Lower lobe of right lung (tissue), 2 donors: ENCODE data around the gene ERC1. TPM values are rescaled to one million over a fixed set of nuclear protein-coding genes. Genes with fewer than 3 reads are reported as not detected.
A peak's percentile ranks its signal among the peaks of the same experiment; 100 is the strongest.
"Not testable (repeated sequence)": the region's sequence is repeated elsewhere in the genome, so short reads cannot be mapped to it uniquely, and the experiment has no call there.

Source experiments
- ATAC-seq, 2 donors: fragments of 200-7000 bp; cut with Tn5 transposase; one replicate each; pipeline ENCODE4 v1.9.1; 2020 to 2022; ENCODE audit warnings: mild to moderate bottlenecking in 2 of 2, moderate library complexity in 2 of 2
- DNase-seq: peaks from one replicate; pipeline ENCODE4 v3.0.0-alpha.2; 2020
- H3K27ac ChIP-seq: fragments of 200-600 bp; one replicate; pipeline ENCODE4 v1.8.0; 2022
- H3K27me3 ChIP-seq: fragments of 200-600 bp; one replicate; pipeline ENCODE4 v1.8.0; 2022; ENCODE audit warnings: low read depth
- H3K36me3 ChIP-seq: fragments of 200-600 bp; one replicate; pipeline ENCODE4 v1.8.0; 2022; ENCODE audit warnings: mild to moderate bottlenecking
- H3K4me1 ChIP-seq: fragments of 200-600 bp; one replicate; pipeline ENCODE4 v1.8.0; 2022
- H3K4me3 ChIP-seq: fragments of 200-600 bp; one replicate; pipeline ENCODE4 v1.8.0; 2022; ENCODE audit warnings: mild to moderate bottlenecking
- H3K9me3 ChIP-seq: fragments of 200-600 bp; one replicate; pipeline ENCODE4 v1.8.0; 2022
- intact Hi-C: fragments of 100-400 bp; cut with DNase I; formaldehyde crosslinking; loops from one replicate; pipeline ENCODE4 v1.11.0; 2022
- total RNA-seq: library from RNA; stranded (reverse); fragmentation: NEBNext Ultra II Directional; extraction: Animal tissue kit (Norgen Biotek cat#: 25700); gene quantifications from one replicate; pipeline ENCODE4 v1.2.1, GENCODE V29; 2021
- TF ChIP-seq, protein P1 (sequence below): fragments of 200-600 bp; IDR thresholded peaks from one replicate; pipeline ENCODE4 v1.8.0; 2022; ENCODE audit warnings: antibody characterized with exemption, mild to moderate bottlenecking
- donor health status: DM: no; HTN: yes; CAD: no; lungs with severe emphysema.

ERC1 gene
- total RNA-seq, 1 donor from 2014 or later = 66.3 TPM

DNA sequence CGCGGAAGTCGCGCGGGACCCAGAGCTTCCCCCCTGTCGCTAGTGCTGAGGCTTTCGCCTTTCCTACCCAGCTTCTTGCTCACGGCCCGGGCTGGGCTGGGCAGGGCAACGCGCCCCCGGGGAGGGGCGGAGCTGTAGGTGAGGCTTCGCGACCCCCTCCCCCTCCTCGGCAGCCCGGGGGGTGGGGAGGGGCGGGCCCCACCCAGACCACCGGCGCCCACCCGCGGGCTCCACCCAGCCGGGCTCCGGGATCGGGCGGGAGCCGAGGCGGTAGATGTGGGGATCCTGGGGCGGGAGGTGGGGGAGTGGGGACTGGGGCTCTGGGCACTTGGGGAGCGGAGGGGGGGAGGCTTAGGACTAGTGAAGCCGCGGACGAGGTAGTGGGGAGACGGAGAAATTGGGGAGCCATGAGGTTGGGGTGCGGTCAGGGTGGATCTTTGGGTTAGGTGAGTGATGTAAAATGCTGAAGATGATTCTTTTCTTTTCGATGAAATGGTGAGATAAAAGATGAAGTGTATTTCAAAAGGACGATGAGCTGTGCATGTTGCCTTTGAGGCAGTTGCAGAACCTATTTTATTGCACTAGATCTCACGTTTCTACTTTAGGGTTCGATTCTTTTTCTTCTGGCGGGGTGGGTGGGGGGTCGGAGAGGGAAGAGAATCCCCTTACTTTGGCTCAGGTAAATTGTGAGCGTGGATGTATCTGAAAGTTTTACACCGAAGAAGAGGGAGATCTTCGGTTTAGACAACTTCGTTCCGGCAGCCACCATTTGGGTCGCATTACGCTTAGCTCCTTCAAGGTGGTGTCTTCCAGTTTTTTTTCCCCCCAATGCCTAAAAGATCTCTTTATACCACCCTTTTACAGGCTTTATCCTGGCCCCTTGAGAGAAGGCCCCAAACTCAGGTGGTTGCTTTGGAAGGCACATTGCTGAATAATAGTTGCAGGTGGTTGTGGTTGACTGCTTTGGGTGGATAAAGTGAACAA is 619 bp downstream of the ERC1 start:
- peaks cover 49% of the 10 kb centered on the region for H3K4me1 ChIP-seq
- no peaks in the 10 kb centered on the region for H3K27me3 ChIP-seq
- peak overlapping the region; percentile 98 for H3K27ac ChIP-seq
- no peaks in the 10 kb centered on the region for H3K9me3 ChIP-seq
- intact Hi-C loops = no loop called here
- ATAC-seq (peak; percentile 57 to 58), DNase-seq (no peak)
- TF ChIP-seq, protein P1, sequence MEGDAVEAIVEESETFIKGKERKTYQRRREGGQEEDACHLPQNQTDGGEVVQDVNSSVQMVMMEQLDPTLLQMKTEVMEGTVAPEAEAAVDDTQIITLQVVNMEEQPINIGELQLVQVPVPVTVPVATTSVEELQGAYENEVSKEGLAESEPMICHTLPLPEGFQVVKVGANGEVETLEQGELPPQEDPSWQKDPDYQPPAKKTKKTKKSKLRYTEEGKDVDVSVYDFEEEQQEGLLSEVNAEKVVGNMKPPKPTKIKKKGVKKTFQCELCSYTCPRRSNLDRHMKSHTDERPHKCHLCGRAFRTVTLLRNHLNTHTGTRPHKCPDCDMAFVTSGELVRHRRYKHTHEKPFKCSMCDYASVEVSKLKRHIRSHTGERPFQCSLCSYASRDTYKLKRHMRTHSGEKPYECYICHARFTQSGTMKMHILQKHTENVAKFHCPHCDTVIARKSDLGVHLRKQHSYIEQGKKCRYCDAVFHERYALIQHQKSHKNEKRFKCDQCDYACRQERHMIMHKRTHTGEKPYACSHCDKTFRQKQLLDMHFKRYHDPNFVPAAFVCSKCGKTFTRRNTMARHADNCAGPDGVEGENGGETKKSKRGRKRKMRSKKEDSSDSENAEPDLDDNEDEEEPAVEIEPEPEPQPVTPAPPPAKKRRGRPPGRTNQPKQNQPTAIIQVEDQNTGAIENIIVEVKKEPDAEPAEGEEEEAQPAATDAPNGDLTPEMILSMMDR = no peak
- H3K36me3 ChIP-seq = no peaks in the 10 kb centered on the region
- peak overlapping the region; percentile 84 for H3K4me3 ChIP-seq

DNA sequence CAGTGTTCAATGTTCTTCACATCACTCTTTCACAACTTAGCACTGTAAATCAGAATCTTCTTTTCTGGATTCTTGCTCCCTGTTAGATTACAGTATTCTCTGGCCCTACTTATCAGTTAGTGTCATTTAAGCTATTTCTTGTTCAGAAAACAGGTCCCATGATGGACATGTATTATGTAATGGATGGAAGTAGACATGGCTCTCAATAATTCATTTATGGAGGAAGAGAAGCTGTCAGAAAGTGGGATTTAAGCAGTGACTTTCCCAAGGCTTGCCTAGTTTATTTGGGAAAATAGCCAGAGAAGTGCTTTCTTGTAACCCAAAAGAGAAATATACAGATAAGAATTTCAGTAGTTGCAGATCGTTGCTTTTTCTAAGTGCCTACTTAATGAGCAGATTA is 1.6 kb downstream of the ERC1 start:
- DNase-seq = no peak
- Histone ChIP-seq H3K4me1 (peaks cover 49% of the 10 kb centered on the region), H3K27me3 (no peaks in the 10 kb centered on the region), H3K36me3 (no peaks in the 10 kb centered on the region), H3K9me3 (no peaks in the 10 kb centered on the region), H3K4me3 (peak overlapping the region; percentile 84), H3K27ac (peak overlapping the region; percentile 98)
- no peak for ATAC-seq
- intact Hi-C loops = no loop called here
- TF ChIP-seq, protein P1 = no peak

DNA sequence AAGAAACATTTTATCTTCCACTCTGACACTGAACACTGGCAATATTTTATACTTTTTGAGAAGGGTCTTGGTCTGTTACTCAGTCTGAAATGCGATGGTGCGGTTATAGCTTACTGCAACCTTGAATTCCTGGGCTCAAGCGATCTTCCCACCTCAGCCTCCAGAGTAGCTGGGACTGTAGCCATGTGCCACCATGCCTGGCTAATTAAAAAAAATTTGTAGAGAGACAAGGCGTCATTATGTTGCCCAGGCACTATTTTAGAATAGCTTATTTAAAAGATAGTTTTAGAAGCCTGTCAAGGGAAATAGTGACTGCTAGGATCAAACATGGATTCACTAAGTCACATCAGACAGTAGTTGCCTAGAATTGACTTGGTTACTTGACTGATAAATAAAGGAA is 5.9 kb downstream of the ERC1 start:
- Histone ChIP-seq H3K4me3 (no peak overlapping the region), H3K36me3 (peaks cover 7% of the 10 kb centered on the region), H3K27ac (no peak overlapping the region), H3K27me3 (no peaks in the 10 kb centered on the region), H3K4me1 (peaks cover 26% of the 10 kb centered on the region), H3K9me3 (no peaks in the 10 kb centered on the region)
- TF ChIP-seq, protein P1 = no peak
- ATAC-seq (no peak), DNase-seq (no peak)
- intact Hi-C loops = no loop called here

DNA sequence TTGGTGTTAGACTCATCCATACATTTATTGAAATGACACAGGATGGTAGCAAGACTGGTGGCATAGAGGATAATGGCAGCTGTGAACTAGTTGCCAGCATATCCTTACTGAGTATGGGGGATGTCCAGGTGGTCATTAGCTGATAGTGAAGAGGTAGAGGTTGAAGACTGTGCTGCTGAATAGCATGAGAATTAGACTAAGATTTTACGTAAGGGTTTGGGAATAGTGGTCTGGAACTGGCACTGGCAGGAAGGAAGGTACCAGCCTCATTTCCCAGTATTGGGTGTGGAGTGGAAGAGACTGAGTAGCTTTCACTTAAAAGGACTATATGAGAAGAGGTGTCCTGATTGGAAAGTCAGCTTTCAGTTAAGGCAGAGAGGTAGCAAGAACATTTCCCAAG is 6.5 kb downstream of the ERC1 start:
- Histone ChIP-seq H3K36me3 (peaks cover 7% of the 10 kb centered on the region), H3K27ac (no peak overlapping the region), H3K4me1 (peaks cover 20% of the 10 kb centered on the region), H3K4me3 (no peak overlapping the region), H3K27me3 (no peaks in the 10 kb centered on the region), H3K9me3 (no peaks in the 10 kb centered on the region)
- ATAC-seq (no peak), DNase-seq (no peak)
- intact Hi-C loops = no loop called here
- TF ChIP-seq, protein P1 = no peak

DNA sequence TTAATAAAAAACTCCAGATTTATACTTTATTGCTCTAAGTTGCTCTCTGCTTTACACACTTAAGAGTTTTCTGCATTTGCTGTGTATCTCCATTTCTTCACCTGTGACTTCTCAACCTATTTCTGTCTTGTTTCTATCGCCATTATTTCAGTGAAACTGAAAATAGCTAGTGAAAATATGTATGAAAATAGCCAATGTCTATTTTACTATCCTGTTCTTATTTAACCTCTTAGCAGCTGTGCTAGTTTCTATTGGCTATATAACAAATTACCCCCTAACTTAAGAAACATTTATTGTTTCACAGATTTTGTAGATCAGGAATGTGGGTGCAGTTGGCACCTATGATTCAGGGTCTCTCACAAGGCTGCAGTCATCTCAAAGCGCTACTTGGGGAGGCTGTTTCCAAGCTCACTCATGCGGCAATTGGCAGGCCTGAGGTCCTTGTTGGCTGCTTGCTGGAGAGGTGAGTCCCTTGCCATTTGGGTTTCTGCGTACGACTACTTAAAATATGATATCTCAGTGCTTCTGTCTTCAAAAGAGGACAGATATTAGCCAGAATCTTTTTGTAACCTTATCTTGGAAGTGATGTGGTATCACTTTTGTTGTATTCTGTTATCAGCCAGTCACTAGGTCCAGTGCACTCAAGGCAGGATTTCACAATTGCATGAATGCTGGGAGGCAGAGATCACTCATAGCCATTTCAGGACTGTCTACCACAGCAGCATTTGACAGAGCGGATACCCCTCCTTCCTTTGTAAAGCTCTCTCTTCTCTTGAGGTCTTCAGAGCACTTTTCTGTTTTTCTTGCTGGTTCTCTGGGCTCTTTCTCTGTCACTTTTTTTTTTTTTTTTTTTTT is 7.2 kb downstream of the ERC1 start:
- Histone ChIP-seq H3K27me3 (no peaks in the 10 kb centered on the region), H3K9me3 (no peaks in the 10 kb centered on the region), H3K27ac (no peak overlapping the region), H3K4me1 (peaks cover 13% of the 10 kb centered on the region), H3K4me3 (no peak overlapping the region), H3K36me3 (peaks cover 7% of the 10 kb centered on the region)
- peak; percentile 50 to 56 for ATAC-seq
- TF ChIP-seq, protein P1 = no peak
- intact Hi-C loops = no loop called here
- no peak for DNase-seq

DNA sequence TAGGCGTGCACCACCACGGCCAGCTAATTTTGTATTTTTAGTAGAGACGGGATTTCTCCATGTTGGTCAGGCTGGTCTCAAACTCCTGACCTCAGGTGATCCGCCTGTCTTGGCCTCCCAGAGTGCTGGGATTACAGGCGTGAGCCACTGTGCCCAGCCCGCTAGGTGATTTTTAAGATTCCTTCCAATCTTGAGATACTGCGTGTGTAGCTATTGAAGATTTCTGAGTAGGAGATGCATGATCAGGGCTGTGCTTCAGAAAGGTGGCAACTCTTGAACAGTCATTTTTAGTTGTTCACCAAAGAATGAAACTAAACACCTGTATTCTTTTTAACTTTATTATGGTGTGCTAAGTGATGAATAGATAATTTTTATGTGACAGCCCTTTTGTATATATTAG is 8.7 kb downstream of the ERC1 start:
- H3K36me3 ChIP-seq, H3K4me3 ChIP-seq, H3K27me3 ChIP-seq, H3K4me1 ChIP-seq, intact Hi-C loops, H3K9me3 ChIP-seq, H3K27ac ChIP-seq, DNase-seq, ATAC-seq: not testable (repeated sequence)
